GM18873 (cell line): ENCODE results near the gene HIRIP3.
"Not testable (repeated sequence)": the region's sequence is repeated elsewhere in the genome, so short reads cannot be mapped to it uniquely, and the experiment has no call there.

Experiments used
- ATAC-seq: cut with Tn5 transposase; IDR thresholded peaks from one replicate; pipeline ENCODE4 v1.9.1; 2021; ENCODE audit warnings: mild to moderate bottlenecking, moderate library complexity, moderate number of reproducible peaks; ENCODE audit not compliant: unreplicated experiment, low FRiP score

Gene HIRIP3

DNA sequence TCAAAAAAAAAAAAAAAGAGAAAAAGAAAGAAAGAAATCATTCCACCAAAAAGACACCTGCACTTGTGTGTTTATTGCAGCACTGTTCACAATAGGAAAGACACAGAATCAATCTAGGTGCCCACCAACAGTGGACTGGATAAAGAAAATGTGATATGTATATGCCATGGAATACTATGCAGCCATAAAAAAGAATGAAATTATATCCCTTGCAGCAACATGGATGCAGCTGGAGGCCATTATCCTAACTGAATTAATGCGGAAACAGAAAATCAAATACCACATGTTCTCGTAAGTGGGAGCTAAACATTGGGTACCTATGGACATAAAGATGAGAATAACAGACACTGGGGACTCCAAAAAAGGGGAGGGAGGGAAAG is 21.9 kb upstream of the HIRIP3 start:
- ATAC-seq = no peak

DNA sequence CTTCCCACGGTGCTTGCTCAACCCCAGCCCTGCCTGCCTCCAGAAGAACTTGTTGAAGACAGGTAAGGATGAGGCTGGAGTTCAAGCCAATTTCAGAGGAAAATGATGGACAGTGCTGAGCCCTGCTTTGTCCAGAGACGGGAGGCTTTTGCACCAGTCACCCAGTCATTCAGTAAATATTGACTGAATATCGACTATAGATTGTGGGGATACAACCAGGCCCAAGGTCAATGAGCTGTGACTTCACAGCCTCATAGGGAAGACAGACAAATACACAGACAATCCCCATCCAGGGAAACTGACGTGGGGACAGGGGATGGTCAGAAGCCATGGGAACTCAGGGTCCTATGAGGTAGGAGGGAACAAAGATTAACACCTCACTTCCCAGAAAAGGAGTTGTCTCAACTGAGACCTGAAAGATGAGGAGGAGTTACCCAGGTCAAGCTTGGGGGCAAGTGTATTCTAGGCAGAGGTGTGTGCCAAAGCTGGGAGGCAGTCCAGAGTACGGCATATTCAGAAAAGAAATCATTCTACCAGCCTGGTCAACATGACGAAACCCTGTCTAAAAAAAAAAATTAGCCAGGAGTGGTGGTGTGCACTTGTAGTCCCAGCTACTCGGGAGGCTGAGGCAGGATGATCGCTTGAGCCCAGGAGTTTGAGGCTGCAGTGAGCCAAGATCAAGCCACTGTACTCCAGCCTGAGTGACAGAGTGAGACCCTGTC is 21.3 kb upstream of the HIRIP3 start:
- no peak for ATAC-seq

DNA sequence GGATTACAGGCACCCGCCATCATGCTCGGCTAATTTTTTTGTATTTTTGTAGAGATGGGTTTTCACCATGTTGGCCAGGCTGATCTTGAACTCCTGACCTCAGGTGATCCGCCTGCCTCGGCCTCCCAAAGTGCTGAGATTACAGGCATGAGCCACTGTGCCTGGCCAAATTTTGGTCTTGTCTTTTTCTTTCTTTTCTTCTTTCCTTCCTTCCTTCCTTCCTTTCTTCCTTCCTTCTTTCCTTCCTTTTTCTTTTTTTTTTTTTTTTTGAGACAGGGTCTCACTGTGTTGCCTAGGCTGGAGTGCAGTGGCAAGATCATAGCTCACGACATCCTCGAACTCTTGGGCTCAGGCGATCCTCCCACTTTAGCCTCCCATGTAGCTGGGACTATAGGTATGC is 20.0 kb upstream of the HIRIP3 start:
- not testable (repeated sequence) for ATAC-seq

DNA sequence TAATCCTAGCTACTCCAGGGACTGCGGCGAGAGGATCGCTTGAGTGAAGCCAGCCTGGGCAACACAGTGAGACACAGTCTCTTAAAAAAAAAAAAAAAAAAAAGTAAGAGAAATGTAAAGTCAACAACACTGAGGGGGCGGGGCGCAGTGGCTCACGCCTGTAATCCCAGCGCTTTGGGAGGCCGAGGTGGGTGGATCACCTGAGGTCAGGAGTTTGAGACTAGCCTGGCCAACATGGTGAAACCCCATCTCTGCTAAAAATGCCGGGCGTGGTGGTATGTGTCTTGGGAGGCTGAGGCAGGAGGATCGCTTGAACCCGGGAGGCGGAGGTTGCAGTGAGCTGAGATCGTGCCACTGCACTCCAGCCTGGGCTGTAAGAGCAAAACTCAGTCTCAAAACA is 17.2 kb upstream of the HIRIP3 start:
- not testable (repeated sequence) for ATAC-seq

DNA sequence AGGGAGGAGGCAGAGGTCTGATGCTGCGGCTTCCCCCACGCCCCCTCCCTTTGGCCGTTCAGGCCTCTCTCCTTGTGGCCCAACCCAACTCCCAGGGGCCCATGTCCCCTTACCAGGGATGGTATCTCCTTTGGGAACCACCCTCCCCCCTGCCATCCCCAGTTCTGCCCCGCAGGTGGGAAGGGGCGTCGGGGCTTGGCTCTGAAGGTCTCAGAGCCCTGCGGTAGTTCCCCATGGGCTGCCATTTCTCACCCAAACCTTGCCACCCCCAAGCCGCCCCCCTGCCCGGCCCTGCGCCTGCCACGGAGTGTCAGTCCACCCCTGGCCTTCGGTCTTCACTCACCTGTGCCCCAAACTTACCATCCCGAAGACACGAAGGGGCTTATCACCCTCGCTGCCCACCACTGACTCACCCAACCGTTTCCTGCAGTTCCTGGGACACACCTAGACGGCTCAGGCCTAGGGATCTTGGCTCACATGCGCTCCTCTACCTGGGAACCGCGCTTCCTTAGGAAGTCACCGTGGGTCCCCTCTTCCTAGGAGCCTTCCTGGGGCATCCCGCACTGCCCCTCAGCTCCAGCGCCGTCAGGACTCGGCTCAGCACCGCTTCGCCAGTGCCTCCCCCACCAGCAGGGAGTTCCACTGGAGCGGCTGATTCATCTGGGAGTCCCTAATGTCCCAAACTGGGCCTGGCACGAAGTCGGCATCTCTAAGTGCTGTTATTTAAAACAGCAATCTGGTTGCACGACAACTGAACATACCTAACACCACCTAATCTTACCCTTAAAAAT is 16.5 kb upstream of the HIRIP3 start:
- ATAC-seq = no peak

DNA sequence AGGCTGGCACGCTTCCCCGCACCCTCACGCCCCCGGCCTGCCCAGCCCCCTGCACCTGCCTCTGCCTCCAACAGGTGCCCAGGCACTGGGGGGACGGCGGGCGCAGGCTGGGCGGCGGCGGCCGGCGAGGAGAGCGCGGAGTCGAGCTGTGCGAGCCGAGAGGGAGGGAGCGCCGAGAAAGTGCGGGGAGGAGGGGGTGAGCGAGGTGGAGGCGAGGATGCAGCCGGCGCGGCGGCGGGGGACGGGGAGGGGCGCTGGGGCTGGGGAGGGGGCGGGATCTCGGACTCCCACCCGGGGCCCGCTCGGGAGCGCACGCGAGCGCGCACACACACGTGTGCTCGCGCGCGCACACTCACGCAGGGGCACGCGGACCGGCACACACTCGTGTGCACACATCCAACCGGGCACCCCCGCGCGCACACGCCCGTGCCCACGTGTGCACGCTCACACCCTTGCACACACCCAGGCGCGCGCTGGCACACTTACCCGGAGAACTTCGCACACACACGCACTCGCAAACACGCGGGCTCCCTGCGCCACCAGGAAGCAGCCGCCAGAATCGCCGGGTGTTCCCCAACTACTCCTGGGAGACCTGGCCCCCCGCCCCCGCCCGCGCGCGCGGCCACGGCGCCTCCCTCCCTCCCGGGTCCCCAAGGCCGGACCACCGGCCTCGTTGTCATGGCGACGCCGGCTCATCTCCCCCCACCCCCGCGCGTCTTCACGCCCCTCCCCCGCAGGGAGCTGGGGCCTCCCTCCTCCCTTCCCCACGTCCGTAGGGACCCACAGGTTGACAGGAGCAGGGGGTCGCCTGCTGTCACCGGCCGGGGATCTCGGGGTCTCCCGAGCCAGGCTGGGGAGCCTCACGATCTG is 15.7 kb upstream of the HIRIP3 start, which contains the start of gene DOC2A:
TSS of gene DOC2A (minus strand) at position 184 of the 870 bp plus-strand sequence. CDS start 805 bp downstream, outside the sequence.
- no peak for ATAC-seq

DNA sequence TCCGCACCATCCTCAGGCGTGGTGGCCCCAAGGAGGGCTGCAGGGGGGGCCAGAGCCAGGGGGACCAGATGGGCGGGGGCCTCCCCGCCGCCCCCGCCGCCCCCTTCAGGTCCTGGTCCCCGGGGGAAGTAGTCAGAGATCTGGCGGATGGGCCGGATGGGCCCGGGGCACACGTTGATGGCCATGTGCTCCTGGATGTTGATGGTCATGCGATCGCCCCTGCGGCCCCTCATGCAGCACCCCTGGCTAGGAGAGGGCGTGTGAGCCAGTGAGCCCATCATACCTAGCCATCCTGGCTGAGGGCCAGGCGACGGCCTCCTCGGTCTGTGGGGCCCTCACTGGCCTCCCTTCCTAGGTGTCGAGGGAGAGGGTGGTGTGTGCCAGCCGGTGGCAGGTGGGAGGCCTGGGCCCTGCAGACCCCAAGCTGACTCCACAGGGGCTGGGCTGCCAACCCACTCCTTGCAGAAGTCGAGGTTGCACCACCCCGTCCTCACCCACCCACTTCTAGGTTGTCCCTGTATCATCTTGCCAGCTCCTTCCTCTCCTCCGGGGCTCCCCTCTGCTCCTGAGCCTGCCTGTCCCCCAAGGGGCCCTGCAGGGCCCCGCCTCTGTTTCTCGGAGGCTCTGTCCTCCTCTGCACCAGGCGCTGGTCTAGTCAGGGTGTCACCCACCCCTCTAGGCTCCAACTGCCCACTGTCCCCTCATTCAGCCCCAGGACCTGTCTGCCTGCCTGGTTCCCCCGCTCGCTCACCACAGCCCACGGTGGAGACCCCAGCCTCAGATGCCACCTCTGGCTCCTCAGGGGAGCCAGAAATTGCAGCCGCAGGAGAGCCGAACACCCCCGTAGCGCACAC is 14.8 kb upstream of the HIRIP3 start:
- no peak for ATAC-seq

DNA sequence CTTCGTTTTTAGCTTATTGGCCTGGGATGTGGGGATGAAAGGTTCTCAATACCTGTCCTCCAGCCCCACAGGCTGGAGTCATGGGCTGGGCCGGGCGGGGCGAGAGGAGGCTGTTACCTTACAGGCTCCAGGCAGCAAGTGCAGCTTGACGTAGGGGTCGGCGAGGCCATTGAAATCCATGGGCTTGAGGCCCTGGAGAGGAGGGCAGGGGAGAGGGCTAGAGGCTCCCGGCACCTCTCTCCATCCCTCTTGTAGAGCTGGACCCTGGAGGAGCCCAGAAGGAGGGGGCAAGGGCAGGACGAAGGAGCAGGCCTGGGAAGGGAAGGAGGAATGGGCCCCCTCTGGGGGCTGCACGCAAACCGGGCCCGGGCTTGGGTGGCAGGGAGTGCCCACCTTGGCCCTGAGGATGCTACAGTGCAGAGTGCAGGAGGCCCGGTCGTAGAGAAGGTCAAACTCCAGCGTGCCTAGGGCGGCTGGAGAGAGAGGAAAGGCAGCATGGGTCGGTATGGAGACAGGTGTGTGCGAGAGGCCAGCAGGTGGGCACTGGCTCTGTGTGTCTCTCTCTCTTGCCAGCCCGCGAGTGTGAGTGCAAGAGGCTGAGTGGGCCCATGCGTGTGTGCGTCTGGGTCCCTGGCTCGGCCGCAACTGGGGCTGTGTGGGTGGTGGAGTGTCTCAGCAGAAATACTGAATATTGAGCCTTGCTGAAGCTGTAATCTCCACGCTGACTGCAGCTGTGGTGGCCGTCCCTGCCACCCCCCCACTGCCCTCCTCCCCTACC is 13.9 kb upstream of the HIRIP3 start:
- no peak for ATAC-seq

DNA sequence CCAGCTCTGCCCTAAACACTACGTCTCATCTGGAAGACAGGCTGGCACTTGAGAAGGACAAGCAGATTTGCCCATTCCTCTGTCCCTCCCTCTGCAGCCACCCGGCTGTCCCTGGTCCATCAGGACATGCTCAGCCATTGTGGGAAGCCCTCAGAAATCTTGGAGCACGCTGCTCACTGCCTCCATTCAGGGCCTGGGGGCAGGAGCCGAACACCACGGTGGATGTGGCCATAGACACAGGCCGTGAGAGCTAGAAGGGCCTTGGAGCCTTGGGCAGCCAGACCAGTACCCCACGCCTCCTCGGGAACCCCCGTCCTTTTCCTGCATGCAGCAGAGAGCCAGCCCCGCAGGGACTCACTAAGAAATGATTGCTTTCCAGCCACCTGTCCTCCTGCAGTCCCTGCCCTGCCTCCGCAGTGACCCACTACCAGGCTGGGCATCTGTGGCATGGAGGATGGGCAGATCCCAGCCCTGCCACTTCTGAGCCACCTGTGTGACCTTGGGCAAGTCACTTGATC is 12.0 kb upstream of the HIRIP3 start:
- no peak for ATAC-seq

DNA sequence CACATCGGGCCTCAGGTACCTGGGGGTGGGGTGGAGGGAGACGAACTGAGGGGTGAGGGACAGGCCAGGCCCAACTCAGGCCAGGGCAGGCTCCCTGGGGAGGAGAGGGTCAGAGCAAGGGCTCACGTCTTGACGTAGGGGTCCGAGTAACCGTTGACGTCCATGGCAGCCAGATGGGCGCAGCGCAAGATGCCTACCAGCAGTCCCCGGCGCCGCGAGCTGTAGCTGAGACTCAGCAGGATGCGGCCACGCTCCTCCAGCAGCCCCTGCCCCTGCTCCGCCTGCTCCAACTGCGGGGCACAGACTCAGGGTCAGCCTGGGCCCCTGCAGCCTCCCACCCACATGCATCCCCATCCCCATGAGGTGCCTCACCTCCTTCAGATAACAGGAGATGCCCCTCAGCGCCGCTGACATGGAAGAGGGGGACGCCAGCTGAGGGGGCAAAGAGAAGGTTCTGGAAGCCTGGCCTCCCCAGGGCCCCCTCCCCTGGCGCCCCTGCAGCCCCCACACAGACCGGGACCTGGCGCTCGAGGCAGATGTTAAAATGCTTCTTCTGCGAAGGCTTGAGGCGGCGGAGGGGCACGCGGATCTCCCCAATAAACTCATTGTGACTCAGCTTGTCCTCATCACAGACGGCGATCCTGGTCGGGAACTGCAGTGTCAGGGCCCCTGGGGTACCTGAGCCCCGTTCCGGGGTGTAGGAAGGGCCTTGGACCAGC is 11.4 kb upstream of the HIRIP3 start:
- ATAC-seq = no peak

DNA sequence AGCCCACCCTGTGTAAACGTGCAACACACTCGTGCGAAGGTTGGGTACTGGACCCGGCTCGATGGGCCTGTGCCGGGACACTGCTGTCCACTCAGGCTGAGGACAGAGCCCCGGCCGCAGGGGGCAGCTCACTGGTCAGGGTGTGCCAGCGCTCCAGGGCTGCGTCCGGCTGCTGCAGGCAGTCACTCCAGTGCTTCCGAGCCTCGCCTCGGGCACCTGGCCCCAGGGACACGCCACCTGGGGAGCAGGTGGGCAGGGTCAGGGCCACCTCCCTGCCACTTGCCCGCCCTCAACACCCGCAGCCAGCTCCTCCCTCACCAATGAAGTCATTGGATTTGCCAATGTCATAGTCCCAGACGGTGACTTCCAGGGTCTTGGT is 10.7 kb upstream of the HIRIP3 start:
- ATAC-seq = no peak

DNA sequence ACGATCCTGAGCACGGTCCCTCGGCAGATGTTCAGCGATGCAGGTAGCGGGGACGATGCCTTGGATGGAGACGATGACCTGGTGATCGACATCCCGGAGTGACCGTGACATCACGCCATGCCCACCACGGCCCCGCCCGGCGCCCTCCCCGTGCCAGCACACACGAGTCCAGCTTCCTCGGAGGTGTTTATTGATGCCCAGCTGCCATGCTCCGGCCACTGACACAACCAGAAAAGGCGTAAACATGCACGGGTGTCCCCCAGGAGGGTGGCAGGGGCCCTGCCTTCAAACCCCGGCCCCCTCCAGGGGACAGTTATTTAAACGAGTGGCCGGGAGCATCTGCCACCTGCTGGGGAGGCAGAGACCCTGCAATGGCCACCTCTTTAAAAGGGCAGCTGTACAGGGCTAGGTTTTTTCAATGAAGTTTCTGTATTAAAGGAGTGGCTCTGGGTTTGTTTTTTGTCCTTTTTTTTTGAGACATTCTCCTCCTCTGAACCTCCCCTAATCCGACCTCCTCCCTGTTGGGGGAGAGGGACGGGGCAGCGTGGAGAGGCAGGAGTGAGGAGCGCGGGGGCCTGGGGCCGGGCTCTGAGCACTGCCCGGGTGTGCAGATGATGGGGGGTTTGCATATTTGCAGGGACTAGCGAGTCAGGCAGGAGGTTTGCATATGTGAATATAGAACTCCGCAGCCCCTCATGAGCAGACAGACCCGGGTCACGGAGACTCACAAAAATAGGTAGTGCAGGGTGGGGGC is 10.1 kb upstream of the HIRIP3 start:
- ATAC-seq = no peak

DNA sequence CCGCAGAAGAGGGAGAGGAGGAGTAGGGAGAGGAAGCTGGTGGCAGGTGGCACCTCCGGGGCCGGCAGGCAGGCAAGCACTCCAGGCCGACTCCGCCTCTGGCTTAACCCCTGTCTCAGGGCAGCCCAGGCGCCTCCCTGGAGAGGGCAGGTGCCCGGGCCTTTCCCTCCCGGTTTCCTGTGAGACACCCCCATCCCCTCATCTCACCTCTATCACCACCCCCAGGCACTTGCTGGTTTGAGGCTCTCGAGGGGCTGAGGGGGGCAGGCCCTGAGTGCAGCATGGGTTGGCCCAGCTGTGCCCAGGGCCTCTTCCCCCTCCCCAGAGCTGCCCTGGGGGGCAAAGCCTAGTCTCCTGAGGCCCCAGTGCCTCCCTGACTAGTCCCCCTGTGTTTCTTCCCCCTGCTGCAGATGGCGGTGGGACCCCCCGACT is 9.4 kb upstream of the HIRIP3 start:
- no peak for ATAC-seq

DNA sequence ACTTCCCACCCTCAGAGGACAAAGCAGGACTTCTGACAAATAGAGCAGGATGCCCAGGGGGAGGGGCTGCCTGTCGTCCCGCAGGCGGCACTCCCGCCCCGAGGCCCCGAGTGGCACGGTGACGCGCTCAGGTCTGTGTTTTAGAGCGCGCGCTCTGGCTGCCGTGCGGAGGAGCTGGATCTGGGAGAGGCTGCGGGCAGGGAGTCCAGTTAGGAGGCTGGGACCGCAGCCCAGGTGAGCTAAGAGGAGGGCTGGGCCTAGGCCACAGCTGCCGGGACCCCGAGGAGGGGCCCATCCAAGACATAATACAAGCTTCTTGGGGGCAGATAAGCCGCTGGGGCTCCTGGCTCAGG is 9.0 kb upstream of the HIRIP3 start:
- no peak for ATAC-seq

DNA sequence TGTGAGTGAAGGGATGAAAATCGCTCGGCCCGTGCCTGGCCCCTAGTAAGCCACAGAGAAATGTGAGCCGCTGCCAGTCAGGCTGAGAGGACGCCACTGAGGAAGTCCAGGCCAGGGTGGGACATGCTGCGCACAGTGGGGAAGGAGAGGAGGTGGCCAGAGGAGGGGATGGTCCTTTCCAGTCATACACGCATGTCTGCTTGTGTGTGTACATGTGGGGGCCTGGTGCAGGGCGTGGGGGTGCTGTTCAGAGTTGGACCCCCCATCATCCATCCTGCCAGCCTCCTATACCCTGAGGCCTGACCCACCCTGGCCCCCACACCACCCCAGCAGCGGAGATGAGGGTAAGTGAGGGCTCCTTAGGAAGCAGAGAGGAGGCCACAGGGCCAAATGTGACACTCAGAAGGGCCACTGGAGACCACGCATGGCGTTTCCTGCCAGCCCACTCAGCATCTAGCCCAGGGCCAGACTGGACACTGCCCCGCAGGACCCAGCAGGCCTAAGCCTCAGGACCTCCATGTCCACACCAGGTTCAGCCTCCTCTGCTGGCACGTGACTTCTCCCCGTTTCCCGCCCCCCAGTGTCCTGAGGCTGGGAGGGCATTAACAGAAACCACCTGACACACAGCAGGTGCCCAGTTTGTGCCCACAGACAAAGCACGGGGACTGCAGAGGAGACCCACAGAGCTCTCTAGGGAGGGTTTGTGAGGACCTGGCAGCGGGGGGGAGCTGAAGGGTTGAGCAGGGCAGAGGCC is 8.4 kb upstream of the HIRIP3 start:
- ATAC-seq = no peak

DNA sequence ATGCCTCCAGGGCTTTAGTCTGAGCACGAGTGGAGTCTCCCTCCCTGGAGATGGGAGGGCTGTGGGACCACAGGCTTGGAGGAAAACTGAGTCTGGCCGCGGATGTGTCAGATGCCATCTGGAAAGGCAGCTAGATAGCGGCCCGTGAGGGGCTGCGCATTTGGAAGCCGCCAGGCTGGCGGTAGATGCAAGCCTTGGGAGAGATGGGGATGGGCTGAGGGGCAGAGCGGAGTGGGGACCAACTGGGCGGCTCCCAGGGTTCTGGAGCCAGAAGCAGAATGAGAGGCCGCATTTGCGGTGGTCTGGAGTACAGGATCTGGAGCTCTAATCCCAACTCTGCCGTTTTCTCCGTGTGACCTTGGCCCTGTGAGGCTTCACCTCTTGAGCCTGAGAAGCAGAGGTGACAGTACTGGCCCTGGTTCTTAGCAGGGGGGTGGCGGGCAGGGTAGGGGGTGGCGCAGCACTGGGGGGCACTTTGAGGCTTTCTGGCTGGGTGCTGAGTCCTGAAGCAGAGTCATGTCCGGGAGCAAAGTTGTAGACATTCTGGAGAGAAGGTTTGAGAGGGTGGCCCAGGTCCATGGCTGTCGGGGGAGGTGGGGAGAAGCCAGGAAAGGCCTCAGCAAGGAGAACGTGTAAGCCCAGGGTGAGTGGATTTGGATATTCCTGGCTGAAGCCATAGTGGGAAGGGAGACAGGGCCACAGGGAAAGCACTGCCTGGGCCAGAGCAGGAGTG is 7.4 kb upstream of the HIRIP3 start:
- ATAC-seq = no peak
